ENCODE measurements around the gene ROCK1. TPM values are rescaled to one million over a fixed set of nuclear protein-coding genes. Genes with fewer than 3 reads are reported as not detected.

ROCK1 gene
- total and polyA plus RNA-seq, 2 of the 8 experiments (the other 6 are each of a cell fraction or from before 2014, with no cell fraction given): 4.2 to 48.9 TPM

DNA sequence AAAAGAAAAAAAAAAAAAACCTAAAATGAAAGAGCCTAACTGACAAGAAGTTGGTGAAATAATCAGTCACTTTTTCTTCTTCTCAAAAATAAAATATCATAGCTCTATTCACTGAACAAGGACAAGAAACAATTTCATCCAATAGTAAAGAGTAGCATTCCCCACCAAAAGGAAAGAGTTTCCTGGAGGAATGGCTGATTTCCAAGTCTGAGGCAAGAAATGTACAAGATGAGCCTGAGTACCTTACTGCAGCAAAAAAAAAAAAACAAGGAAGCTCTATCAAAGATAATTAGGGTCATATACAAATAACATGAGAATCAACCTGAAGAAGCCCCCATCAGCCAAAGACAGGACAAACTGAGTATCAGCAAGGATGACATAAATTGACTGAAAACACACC, 11.5 kb downstream of the ROCK1 start:
- no peak overlapping the region for H2AK5ac ChIP-seq (ENCODE audit: low read depth, low read length)
- no peak overlapping the region for H3K4me3 ChIP-seq (ENCODE audit: extremely low read depth in 1 of 4, insufficient read depth in 2 of 4, low read depth in 3 of 4, low read length in 4 of 4)
- H3K14ac ChIP-seq (ENCODE audit: insufficient read length): no peak overlapping the region
- H3K23ac ChIP-seq (ENCODE audit: insufficient read length): no peak overlapping the region
- H4K5ac ChIP-seq (ENCODE audit: insufficient read length, low read depth, low read length): no peak overlapping the region
- ChIA-PET POLR2A (ENCODE audit: partially characterized antibody) (no interaction called here), CTCF (ENCODE audit: partially characterized antibody) (interaction anchor here (0.6 to 1.2 kb wide), 3 partner anchors 80 to 157 kb away, joined by 3 to 4 read pairs (median 3); no protein-coding TSS in a partner anchor)
- H4K91ac ChIP-seq (replicated peaks; ENCODE audit: insufficient read length, low read length): no peak overlapping the region
- H2BK15ac ChIP-seq (ENCODE audit: low read length): no peak overlapping the region
- H3K27me3 ChIP-seq (replicated peaks in 1 of 4; ENCODE audit: control insufficient read depth in 3 of 4, extremely low read depth in 1 of 4, insufficient read depth in 3 of 4, low read length in 3 of 4): no peaks in the 10 kb centered on the region
- H2BK120ac ChIP-seq (replicated peaks; ENCODE audit: low read depth, low read length): no peak overlapping the region
- H4K8ac ChIP-seq (ENCODE audit: extremely low read depth, insufficient read depth, low read length): no peak overlapping the region
- H3K4ac ChIP-seq (replicated peaks; ENCODE audit: insufficient read length, low read depth, low read length): no peak overlapping the region
- no peaks in the 10 kb centered on the region for H3K4me1 ChIP-seq (replicated peaks in 1 of 4; ENCODE audit: control insufficient read depth in 3 of 4, insufficient read depth in 4 of 4, low read length in 3 of 4)
- H3K18ac ChIP-seq (ENCODE audit: extremely low read depth, low read length): no peak overlapping the region
- FAIRE-seq (no peak), DNase-seq (ENCODE audit: low read depth in 1 of 2, low spot score in 2 of 2) (no peak)
- no peaks in the 10 kb centered on the region for H3K9me3 ChIP-seq (ENCODE audit: insufficient read depth in 2 of 2, low read depth in 1 of 2, low read length in 1 of 2)
- no peak overlapping the region for H2BK5ac ChIP-seq (ENCODE audit: low read depth, low read length)
- no peak for TF ChIP-seq SP4 (IDR thresholded peaks at IDR 0.05; ENCODE audit: low read length)
- TF ChIP-seq SRF (IDR thresholded peaks at IDR 0.05; ENCODE audit: low read depth, low read length): no peak
- TF ChIP-seq KDM1A (IDR thresholded peaks at IDR 0.05; ENCODE audit: borderline replicate concordance, low read length): no peak
- TF ChIP-seq POU5F1 (IDR thresholded peaks at IDR 0.05; ENCODE audit: low read depth, low read length): no peak
- TF ChIP-seq NRF1 (IDR thresholded peaks at IDR 0.05; ENCODE audit: low read depth, low read length): no peak
- TF ChIP-seq KDM4A (IDR thresholded peaks at IDR 0.05; ENCODE audit: low read depth, low read length, severe bottlenecking): no peak
- TF ChIP-seq CREB1 (IDR thresholded peaks at IDR 0.05): no peak
- TF ChIP-seq, protein P1, sequence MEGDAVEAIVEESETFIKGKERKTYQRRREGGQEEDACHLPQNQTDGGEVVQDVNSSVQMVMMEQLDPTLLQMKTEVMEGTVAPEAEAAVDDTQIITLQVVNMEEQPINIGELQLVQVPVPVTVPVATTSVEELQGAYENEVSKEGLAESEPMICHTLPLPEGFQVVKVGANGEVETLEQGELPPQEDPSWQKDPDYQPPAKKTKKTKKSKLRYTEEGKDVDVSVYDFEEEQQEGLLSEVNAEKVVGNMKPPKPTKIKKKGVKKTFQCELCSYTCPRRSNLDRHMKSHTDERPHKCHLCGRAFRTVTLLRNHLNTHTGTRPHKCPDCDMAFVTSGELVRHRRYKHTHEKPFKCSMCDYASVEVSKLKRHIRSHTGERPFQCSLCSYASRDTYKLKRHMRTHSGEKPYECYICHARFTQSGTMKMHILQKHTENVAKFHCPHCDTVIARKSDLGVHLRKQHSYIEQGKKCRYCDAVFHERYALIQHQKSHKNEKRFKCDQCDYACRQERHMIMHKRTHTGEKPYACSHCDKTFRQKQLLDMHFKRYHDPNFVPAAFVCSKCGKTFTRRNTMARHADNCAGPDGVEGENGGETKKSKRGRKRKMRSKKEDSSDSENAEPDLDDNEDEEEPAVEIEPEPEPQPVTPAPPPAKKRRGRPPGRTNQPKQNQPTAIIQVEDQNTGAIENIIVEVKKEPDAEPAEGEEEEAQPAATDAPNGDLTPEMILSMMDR (IDR thresholded peaks at IDR 0.05; ENCODE audit: control extremely low read depth in 1 of 3, insufficient read depth in 1 of 3, low read depth in 1 of 3, low read length in 3 of 3): no peak
- TF ChIP-seq TAF1 (IDR thresholded peaks at IDR 0.05; ENCODE audit: low read depth, low read length): no peak
- H2AFZ ChIP-seq (ENCODE audit: low read length): no peak overlapping the region
- H3K79me2 ChIP-seq (ENCODE audit: control insufficient read depth in 1 of 2, insufficient read depth in 2 of 2, low read length in 2 of 2): peaks cover 0 to 96% of the 10 kb centered on the region in 2 experiments; a peak in 3 of 4 replicates
- peaks cover 0 to 5% of the 10 kb centered on the region in 2 experiments for H4K20me1 ChIP-seq (replicated peaks in 1 of 2; ENCODE audit: control insufficient read depth in 1 of 2, insufficient read depth in 2 of 2, low read length in 2 of 2)
- H3K23me2 ChIP-seq (ENCODE audit: low read depth, low read length): no peaks in the 10 kb centered on the region
- no peak overlapping the region for H3K4me2 ChIP-seq (ENCODE audit: insufficient read depth in 1 of 2, low read depth in 2 of 2, low read length in 2 of 2)
- H2BK20ac ChIP-seq (ENCODE audit: low read length): no peak overlapping the region
- no peak overlapping the region for H3K56ac ChIP-seq (replicated peaks; ENCODE audit: insufficient read length, low read depth, low read length)
- no peaks in the 10 kb centered on the region; the same call in 1 of the 2 replicates for H3K79me1 ChIP-seq (ENCODE audit: low read depth, low read length)
- no peak overlapping the region for H3K27ac ChIP-seq (ENCODE audit: low read depth, low read length)
- no peak overlapping the region for H3K9ac ChIP-seq (replicated peaks in 1 of 4; ENCODE audit: extremely low read depth in 1 of 4, low read depth in 3 of 4, low read length in 3 of 4)
- no peak overlapping the region for H2BK12ac ChIP-seq (ENCODE audit: low read depth, low read length)
- H3K36me3 ChIP-seq (ENCODE audit: control insufficient read depth in 2 of 4, insufficient read depth in 4 of 4, low read length in 3 of 4): no peaks in the 10 kb centered on the region

Measured in H1 (cell line).